Transverse colon (tissue), 4 donors: Measurements from ENCODE around the gene AGTPBP1.

Source experiments
- CTCF ChIP-seq, 5 experiments: fragments of 200-600 bp in 3 of 5; fragments of 450-650 bp in 2 of 5; sonication (generic) in 3 of 5; IDR thresholded peaks; 1 replicate in 2 of 5; 2 replicates in 3 of 5; pipeline ENCODE4 v1.5.1; 2016 to 2017; ENCODE audit warnings: antibody characterized with exemption in 5 of 5, inconsistent platforms in 3 of 5, mild to moderate bottlenecking in 2 of 5, moderate library complexity in 1 of 5
- EP300 ChIP-seq: sonication (generic); formaldehyde crosslinking; IDR thresholded peaks from one replicate; pipeline ENCODE4 v1.6.1; 2017; ENCODE audit warnings: antibody characterized with exemption, low read depth
- POLR2AphosphoS5 ChIP-seq, 3 donors: sonication (generic); formaldehyde crosslinking; IDR thresholded peaks; one replicate each; pipeline ENCODE4 v1.6.1; 2016; ENCODE audit warnings: antibody characterized with exemption in 3 of 3

- TF ChIP-seq EP300 (no peak), CTCF (IDR thresholded peaks at IDR 0.05) (no peak), POLR2AphosphoS5 (IDR thresholded peaks at IDR 0.05) (no peak)
Observed at GRCh38 chr9:85716031-85716877, 25.5 kb downstream of the AGTPBP1 start.
